ENCODE data around the gene MAML2. TPM values are rescaled to one million over a fixed set of nuclear protein-coding genes. Genes with fewer than 3 reads are reported as not detected.

The MAML2 gene
- total and polyA plus RNA-seq, 2 donors = 7.9 to 25.6 TPM

DNA sequence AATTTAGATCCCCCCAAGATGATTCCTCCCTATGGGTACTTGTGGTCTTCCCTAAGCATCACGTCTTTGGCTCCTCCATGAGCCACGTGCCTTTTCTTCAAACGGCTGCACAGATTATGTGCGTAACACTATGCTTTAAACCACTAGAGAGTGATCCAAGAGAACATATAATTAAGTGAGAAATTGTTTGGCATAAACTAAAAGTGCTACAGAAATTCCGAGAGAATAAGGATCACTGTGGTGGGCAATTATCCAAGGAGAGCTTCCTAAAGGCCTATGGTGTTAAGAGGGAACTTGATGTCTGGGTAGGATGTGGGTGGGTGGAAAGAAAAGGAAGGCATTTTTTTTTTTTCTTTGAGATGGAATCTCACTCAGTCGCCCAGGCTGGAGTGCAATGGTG, 110.9 kb downstream of the MAML2 start:
- H3K27ac ChIP-seq (ENCODE audit: low read depth) = no peak overlapping the region
- H3K4me1 ChIP-seq (ENCODE audit: insufficient read depth) = peaks cover 2% of the 10 kb centered on the region
- no peak for DNase-seq (ENCODE audit: extremely low spot score)
- no peak overlapping the region for H3K4me3 ChIP-seq (ENCODE audit: low read depth, low read length)
- H3K36me3 ChIP-seq (ENCODE audit: insufficient read depth) = no peaks in the 10 kb centered on the region
- 79% methylated on average over 6 of the region's 6 CpGs for WGBS

DNA sequence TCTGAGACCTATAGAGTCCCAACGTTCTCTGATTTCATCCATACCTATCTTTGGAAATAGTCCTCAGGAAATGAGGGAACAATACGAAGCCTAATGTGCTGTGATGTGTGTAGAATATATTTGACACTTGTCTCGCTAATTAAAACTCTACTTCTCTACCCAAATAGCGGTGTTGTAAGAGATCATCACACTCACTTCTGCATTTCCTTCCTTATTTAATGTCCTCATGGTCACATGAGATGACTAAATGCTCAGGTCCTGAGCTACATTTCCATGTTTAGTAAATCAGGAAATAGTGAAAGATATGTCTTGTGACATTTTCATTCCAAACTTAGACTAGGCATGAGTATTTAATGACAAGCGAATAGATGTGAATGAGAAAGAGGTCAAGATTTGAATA, 112.3 kb downstream of the MAML2 start:
- no peaks in the 10 kb centered on the region for H3K36me3 ChIP-seq (ENCODE audit: insufficient read depth)
- H3K4me1 ChIP-seq (ENCODE audit: insufficient read depth) = peaks cover 2% of the 10 kb centered on the region
- H3K4me3 ChIP-seq (ENCODE audit: low read depth, low read length) = no peak overlapping the region
- H3K27ac ChIP-seq (ENCODE audit: low read depth) = no peak overlapping the region
- 85% methylated on average over 5 of the region's 5 CpGs for WGBS
- DNase-seq (ENCODE audit: extremely low spot score) = no peak

- WGBS = 76% methylated on average over 2 of the region's 2 CpGs
- H3K4me3 ChIP-seq (ENCODE audit: low read depth, low read length) = no peak overlapping the region
- no peak for DNase-seq (ENCODE audit: extremely low spot score)
- peaks cover 2% of the 10 kb centered on the region for H3K4me1 ChIP-seq (ENCODE audit: insufficient read depth)
- H3K36me3 ChIP-seq (ENCODE audit: insufficient read depth) = no peaks in the 10 kb centered on the region
- no peak overlapping the region for H3K27ac ChIP-seq (ENCODE audit: low read depth)
These were observed 113.5 kb downstream of the MAML2 start for GRCh38 chr11:96229354-96229977.

DNA sequence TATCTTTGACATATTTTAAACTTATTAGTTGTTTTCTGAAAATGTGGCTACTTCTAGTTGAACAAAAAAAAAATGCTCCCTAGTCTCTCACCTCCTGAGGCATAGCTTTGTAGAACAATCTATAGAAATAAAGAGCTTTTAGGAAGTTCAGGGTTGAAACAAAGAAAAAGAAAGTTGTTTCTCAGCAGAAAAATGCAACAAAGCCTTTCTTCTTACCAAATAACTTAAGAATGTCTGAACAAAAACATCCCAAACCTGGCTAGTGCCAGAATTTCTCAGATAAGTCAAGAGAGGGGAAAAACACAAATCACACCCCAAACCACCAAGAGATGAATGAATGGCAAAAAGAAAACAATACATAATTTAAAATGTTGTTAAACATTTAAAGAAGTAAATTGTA, 114.1 kb downstream of the MAML2 start:
- no peak overlapping the region for H3K4me3 ChIP-seq (ENCODE audit: low read depth, low read length)
- H3K36me3 ChIP-seq (ENCODE audit: insufficient read depth) = no peaks in the 10 kb centered on the region
- no peak for DNase-seq (ENCODE audit: extremely low spot score)
- no peak overlapping the region for H3K27ac ChIP-seq (ENCODE audit: low read depth)
- H3K4me1 ChIP-seq (ENCODE audit: insufficient read depth) = peaks cover 2% of the 10 kb centered on the region

DNA sequence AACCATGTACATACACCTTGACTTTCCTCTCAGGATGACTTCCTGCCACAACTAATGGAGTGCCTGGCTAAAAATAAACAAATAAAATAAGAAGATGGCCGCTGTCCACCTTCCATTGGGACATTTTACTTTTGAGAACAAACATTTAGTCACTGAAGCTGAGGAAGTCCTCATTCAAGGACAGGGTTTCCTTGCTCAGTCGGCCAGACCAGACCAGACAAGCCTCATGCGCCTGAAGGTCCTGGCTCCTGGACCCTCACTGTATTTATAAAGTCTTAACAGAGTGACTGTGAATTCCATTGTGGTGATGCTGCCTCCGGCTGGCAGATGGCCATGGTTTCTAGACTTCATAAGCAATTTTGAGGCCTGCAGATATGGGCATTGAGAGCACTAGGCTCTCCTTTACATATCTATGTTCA, 114.5 kb downstream of the MAML2 start:
- peaks cover 2% of the 10 kb centered on the region for H3K4me1 ChIP-seq (ENCODE audit: insufficient read depth)
- DNase-seq (ENCODE audit: extremely low spot score) = peak; percentile 81
- WGBS = 27% methylated on average over 4 of the region's 4 CpGs
- H3K36me3 ChIP-seq (ENCODE audit: insufficient read depth) = no peaks in the 10 kb centered on the region
- H3K27ac ChIP-seq (ENCODE audit: low read depth) = no peak overlapping the region
- no peak overlapping the region for H3K4me3 ChIP-seq (ENCODE audit: low read depth, low read length)

DNA sequence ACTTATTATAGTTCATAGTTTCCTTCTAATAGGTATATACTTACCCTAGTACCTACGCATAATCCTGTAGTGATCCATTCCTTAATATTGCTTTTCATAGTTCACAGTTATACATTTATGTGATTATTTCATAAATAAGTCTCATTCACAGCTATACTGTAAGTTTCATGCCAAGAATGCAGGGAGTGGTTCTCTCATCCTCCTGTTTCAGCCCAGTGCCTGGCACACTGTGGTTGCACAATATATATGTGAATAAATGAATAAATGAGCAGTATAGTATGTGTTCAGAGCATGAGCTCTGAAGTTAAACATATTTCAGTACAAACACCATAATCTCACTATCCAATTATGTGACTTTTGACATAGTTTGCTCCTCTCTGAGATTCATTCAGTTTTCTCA, 115.8 kb downstream of the MAML2 start:
- Histone ChIP-seq H3K27ac (ENCODE audit: low read depth) (no peak overlapping the region), H3K36me3 (ENCODE audit: insufficient read depth) (no peaks in the 10 kb centered on the region), H3K4me1 (ENCODE audit: insufficient read depth) (peaks cover 2% of the 10 kb centered on the region), H3K4me3 (ENCODE audit: low read depth, low read length) (no peak overlapping the region)
- 97% methylated on average over 1 of the region's 1 CpG for WGBS
- DNase-seq (ENCODE audit: extremely low spot score) = no peak

- no peak for DNase-seq (ENCODE audit: extremely low spot score)
- H3K36me3 ChIP-seq (ENCODE audit: insufficient read depth) = no peaks in the 10 kb centered on the region
- H3K4me3 ChIP-seq (ENCODE audit: low read depth, low read length) = no peak overlapping the region
- 99% methylated on average over 1 of the region's 1 CpG for WGBS
- no peak overlapping the region for H3K27ac ChIP-seq (ENCODE audit: low read depth)
- H3K4me1 ChIP-seq (ENCODE audit: insufficient read depth) = peaks cover 2% of the 10 kb centered on the region
These were observed 119.9 kb downstream of the MAML2 start for GRCh38 chr11:96223083-96223482.

- DNase-seq (ENCODE audit: extremely low spot score) = no peak
- no peak overlapping the region for H3K27ac ChIP-seq (ENCODE audit: low read depth)
- no peaks in the 10 kb centered on the region for H3K4me1 ChIP-seq (ENCODE audit: insufficient read depth)
These were observed 120.9 kb downstream of the MAML2 start for GRCh38 chr11:96222102-96222501.

DNA sequence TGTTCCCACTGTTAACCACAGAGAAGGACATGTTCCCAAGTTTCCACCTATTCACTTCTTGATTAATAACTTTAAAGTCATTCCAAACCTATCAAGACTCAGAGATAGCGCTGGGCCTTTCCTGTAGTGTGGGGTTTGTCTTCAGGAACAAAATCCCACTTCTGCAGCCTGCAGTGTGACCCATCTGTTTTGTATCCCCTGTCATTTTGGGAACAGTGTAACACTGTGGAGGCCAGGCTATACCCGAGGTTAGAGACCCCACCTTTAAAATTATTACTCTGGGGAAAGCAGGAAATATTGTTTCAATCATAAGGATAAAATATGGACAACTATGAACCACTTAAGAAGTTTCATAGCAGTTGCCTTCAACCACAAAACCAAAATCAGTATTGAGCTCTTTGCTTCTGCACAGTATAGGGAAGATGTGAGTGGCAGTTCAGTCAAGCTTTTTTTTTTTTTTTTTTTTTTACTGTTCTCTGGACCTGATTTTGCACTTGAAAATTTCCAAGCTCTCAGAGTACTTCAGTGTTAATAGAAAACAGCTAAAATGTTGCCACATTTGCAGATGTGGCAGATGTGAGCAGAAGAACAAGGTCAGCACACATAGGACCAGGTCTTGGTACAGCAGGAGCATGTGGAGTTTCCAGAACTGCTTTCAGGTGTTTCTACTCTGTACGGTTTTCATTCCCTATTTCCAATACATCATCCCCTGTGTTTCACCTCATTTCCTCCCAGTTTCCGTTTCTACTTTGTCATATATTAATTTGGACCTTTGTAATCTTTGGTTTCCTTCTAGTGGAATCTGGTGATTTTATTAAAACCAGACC, 121.5 kb downstream of the MAML2 start:
- H3K4me3 ChIP-seq (ENCODE audit: low read depth, low read length) = no peak overlapping the region
- 65% methylated on average over 4 of the region's 4 CpGs for WGBS
- H3K27ac ChIP-seq (ENCODE audit: low read depth) = no peak overlapping the region
- DNase-seq (ENCODE audit: extremely low spot score) = no peak
- no peaks in the 10 kb centered on the region for H3K36me3 ChIP-seq (ENCODE audit: insufficient read depth)
- H3K4me1 ChIP-seq (ENCODE audit: insufficient read depth) = no peaks in the 10 kb centered on the region

More at GRCh38 chr11:96222102-96222501, 120.9 kb downstream of the MAML2 start:
- WGBS = 88% methylated on average over 6 of the region's 6 CpGs
- no peaks in the 10 kb centered on the region for H3K36me3 ChIP-seq (ENCODE audit: insufficient read depth)
- no peak overlapping the region for H3K4me3 ChIP-seq (ENCODE audit: low read depth, low read length)

DNA sequence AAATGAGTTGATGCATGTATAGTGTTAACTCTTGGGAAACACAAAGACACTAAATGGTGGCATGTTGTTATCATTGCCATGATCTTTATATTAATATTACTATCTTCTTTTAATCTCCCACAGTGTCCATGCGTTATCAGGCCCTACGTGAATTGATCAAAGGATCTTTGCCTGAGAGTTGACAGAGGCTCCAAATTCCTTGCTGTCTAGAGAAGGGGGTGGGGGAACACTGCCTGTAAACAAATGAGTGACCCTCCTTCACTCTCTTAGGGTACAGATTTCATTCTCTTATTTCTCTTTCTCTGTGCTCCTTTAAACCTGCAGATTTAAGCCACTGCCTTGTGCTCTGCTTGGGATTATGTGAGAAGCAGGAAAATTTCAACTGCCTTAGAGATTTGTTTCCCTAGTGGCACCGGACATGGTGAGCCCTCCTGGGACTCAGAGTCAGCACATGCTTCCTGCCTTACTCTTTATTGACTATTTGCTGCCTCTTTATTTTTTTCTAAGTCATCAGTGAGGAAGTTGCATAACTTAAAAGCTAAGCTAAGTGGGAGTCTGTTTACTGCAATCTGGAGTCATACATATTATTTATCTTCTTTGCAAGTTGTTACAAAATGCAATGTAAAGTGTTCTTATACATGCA, 122.9 kb downstream of the MAML2 start:
- no peak for DNase-seq (ENCODE audit: extremely low spot score)
- Histone ChIP-seq H3K4me3 (ENCODE audit: low read depth, low read length) (no peak overlapping the region), H3K36me3 (ENCODE audit: insufficient read depth) (no peaks in the 10 kb centered on the region), H3K27ac (ENCODE audit: low read depth) (no peak overlapping the region), H3K4me1 (ENCODE audit: insufficient read depth) (peaks cover 3% of the 10 kb centered on the region)
- 33% methylated on average over 3 of the region's 3 CpGs for WGBS

- WGBS = 89% methylated on average over 3 of the region's 3 CpGs
- Histone ChIP-seq H3K4me3 (ENCODE audit: low read depth, low read length) (no peak overlapping the region), H3K27ac (ENCODE audit: low read depth) (no peak overlapping the region), H3K4me1 (ENCODE audit: insufficient read depth) (peaks cover 3% of the 10 kb centered on the region), H3K36me3 (ENCODE audit: insufficient read depth) (no peaks in the 10 kb centered on the region)
- no peak for DNase-seq (ENCODE audit: extremely low spot score)
These were observed 124.1 kb downstream of the MAML2 start for GRCh38 chr11:96218901-96219300.

DNA sequence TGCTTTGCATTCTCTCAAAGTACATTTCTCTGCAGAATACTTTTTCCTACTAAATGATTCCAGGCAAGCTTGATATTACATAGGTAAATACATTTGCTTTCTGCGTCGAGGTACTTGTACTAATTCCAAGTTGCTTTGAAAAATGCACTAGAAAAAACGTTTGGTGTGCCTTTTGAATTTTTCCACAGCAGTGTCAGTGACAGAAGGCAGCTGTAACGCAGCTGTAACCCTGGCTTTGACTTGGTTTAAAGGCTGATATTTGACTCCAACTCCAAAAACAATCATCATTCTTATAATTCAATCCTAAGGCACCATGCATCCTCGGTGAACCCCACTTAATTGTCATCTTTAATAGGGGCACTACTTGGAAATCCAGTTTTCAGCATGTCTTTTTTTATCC, 125.0 kb downstream of the MAML2 start:
- WGBS = 22% methylated on average over 5 of the region's 5 CpGs
- peaks cover 3% of the 10 kb centered on the region for H3K4me1 ChIP-seq (ENCODE audit: insufficient read depth)
- H3K36me3 ChIP-seq (ENCODE audit: insufficient read depth) = no peaks in the 10 kb centered on the region
- no peak for DNase-seq (ENCODE audit: extremely low spot score)
- H3K27ac ChIP-seq (ENCODE audit: low read depth) = no peak overlapping the region
- H3K4me3 ChIP-seq (ENCODE audit: low read depth, low read length) = no peak overlapping the region

GRCh38 chr11:96217206-96217605, 125.8 kb downstream of the MAML2 start:
- Histone ChIP-seq H3K4me1 (ENCODE audit: insufficient read depth) (peaks cover 3% of the 10 kb centered on the region), H3K27ac (ENCODE audit: low read depth) (no peak overlapping the region), H3K36me3 (ENCODE audit: insufficient read depth) (no peaks in the 10 kb centered on the region), H3K4me3 (ENCODE audit: low read depth, low read length) (no peak overlapping the region)
- DNase-seq (ENCODE audit: extremely low spot score) = no peak
- WGBS = 78% methylated on average over 5 of the region's 5 CpGs

DNA sequence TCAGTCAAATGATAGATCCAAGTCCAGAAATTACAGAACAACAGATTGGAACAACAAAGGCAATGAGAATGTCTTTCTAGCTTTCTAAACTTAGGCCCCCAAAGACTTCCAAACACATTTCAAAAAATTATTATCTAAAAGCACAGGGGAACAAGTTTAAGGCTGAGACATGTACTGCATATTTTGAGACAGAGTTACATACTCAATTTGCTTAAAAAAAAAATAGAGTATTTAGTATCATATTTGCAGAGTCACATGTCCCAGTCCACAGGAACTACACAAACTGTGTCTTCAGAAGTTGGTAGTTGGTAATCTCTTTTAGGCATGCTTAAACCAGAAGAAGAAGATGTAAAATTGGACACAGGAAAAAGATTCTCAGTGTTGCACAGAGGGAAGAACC, 127.2 kb downstream of the MAML2 start:
- Histone ChIP-seq H3K36me3 (ENCODE audit: insufficient read depth) (no peaks in the 10 kb centered on the region), H3K27ac (ENCODE audit: low read depth) (peak overlapping the region; percentile 28), H3K4me3 (ENCODE audit: low read depth, low read length) (no peak overlapping the region), H3K4me1 (ENCODE audit: insufficient read depth) (peaks cover 3% of the 10 kb centered on the region)
- no peak for DNase-seq (ENCODE audit: extremely low spot score)

Measured in urinary bladder (tissue), 4 donors.